T-helper 17 cell (primary cell): Measurements from ENCODE around the gene NUMB. TPM values are rescaled to one million over a fixed set of nuclear protein-coding genes. Genes with fewer than 3 reads are reported as not detected.

Source experiments
- ATAC-seq: fragments of 150-1000 bp; cut with Tn5 transposase; 2 replicates; pipeline ENCODE4 v1.10.0; 2021; ENCODE audit warnings: mild to moderate bottlenecking, moderate library complexity
- DNase-seq, 3 donors: peaks; one replicate each; pipeline versions ENCODE4 v3.0.0 to v3.0.0-alpha.2; 2020 to 2021
- H3K9me3 ChIP-seq: one replicate; pipeline ENCODE4 v1.7.0; 2013; ENCODE audit warnings: low read length, mild to moderate bottlenecking; ENCODE audit not compliant: control insufficient read depth, poor library complexity, severe bottlenecking
- H3K27ac Mint-ChIP-seq: one replicate; pipeline ENCODE4 v1.8.0; 2022; ENCODE audit warnings: mild to moderate bottlenecking, moderate library complexity, mixed read lengths
- H3K27me3 Mint-ChIP-seq: one replicate; pipeline ENCODE4 v1.8.0; 2022; ENCODE audit warnings: mixed read lengths
- H3K36me3 Mint-ChIP-seq: one replicate; pipeline ENCODE4 v1.8.0; 2022; ENCODE audit warnings: low read depth, mixed read lengths
- H3K4me1 Mint-ChIP-seq: one replicate; pipeline ENCODE4 v1.8.0; 2022; ENCODE audit warnings: mild to moderate bottlenecking, mixed read lengths
- H3K4me3 Mint-ChIP-seq: one replicate; pipeline ENCODE4 v1.8.0; 2022; ENCODE audit warnings: mild to moderate bottlenecking, moderate library complexity, mixed read lengths
- total RNA-seq, 4 donors: library from RNA in 2 of 4; stranded (reverse) in 2 of 4; gene quantifications; one replicate each; pipeline ENCODE4 v1.2.3 and lab custom pipeline; 2022 to 2026

NUMB gene
- total RNA-seq, 2 donors from 2014 or later: 38.8 to 45.7 TPM

GRCh38 chr14:73262427-73263183 lies 195.7 kb downstream of the NUMB start:
- ATAC-seq (no peak), DNase-seq (no peak)
- Mint-ChIP-seq H3K36me3 (no peaks in the 10 kb centered on the region), H3K4me3 (no peak overlapping the region), H3K4me1 (no peaks in the 10 kb centered on the region), H3K27me3 (peaks cover 11% of the 10 kb centered on the region), H3K27ac (no peak overlapping the region)
- H3K9me3 ChIP-seq: no peaks in the 10 kb centered on the region

DNA sequence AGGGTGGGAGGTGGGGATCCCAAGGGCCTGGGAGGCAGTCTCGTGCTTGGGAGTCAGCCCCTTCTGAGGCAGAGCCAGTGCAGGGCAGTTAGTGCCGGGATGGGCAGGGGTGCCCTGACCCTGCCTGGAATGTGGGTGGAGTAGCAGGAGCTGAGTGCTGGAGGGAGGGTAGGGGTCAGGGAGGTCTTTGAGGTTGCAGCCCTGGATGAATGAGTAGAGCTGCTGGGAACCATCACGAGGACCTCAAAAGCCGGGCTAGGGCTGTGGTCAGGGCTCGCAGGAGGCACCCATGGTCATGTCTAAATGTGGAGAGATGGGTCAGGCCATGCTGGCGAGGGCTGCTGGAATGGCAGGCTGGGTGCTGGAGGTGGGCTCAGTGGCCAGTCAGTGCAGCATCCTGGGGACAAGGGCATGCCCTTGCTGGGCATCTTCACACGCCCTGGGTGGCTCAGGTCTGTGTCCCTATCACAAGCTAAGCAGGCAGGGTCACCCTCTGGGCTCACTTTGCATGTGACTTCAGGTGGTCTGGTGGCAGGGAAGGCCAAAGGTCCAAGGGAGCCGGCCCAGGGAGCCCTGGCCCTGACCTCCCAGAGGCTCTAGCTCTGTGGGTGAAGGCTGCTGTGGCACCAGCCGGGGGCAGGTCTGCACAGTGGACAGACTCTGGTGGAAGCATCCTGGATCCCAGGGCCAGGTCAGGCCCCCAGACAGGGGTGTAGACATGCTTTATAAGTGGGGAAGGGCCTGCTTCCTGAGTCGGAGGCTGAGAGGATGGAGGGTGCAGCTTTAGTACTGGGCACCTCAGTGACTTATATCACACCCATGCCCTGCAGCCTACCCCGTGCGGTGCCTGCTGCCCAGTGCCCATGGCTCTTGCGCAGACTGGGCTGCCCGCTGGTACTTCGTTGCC lies 196.6 kb downstream of the NUMB start:
- H3K36me3 Mint-ChIP-seq: no peaks in the 10 kb centered on the region
- no peak overlapping the region for H3K27ac Mint-ChIP-seq
- peaks cover 11% of the 10 kb centered on the region for H3K27me3 Mint-ChIP-seq
- DNase-seq (no peak), ATAC-seq (no peak)
- no peaks in the 10 kb centered on the region for H3K4me1 Mint-ChIP-seq
- no peak overlapping the region for H3K4me3 Mint-ChIP-seq
- no peaks in the 10 kb centered on the region for H3K9me3 ChIP-seq

- no peaks in the 10 kb centered on the region for H3K4me1 Mint-ChIP-seq
- no peak overlapping the region for H3K27ac Mint-ChIP-seq
- no peak overlapping the region for H3K4me3 Mint-ChIP-seq
- peaks cover 11% of the 10 kb centered on the region for H3K27me3 Mint-ChIP-seq
- no peaks in the 10 kb centered on the region for H3K9me3 ChIP-seq
- no peaks in the 10 kb centered on the region for H3K36me3 Mint-ChIP-seq
- no peak for DNase-seq
- no peak for ATAC-seq
Observed at GRCh38 chr14:73261075-73261474, 197.3 kb downstream of the NUMB start.

DNA sequence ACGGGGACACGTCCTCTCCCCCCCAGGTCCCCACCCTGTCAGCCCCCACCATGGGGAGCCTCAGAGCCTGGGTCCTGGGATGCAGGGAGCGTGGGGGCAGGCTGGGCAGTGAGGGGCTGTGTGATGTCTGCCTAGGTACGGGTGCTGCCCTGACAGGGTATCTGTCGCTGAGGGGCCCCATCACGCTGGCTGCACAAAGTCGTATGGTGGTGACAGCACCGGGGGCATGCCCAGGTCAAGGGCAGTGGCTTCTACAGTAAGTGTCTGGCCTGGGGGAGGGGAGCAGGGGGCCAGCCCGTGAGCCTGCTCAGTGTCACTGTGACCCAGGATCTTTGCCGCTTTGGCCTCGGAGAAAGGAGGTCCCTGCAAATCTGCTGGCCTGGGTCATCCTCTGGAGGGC lies 197.8 kb downstream of the NUMB start:
- H3K4me3 Mint-ChIP-seq: no peak overlapping the region
- DNase-seq: no peak

DNA sequence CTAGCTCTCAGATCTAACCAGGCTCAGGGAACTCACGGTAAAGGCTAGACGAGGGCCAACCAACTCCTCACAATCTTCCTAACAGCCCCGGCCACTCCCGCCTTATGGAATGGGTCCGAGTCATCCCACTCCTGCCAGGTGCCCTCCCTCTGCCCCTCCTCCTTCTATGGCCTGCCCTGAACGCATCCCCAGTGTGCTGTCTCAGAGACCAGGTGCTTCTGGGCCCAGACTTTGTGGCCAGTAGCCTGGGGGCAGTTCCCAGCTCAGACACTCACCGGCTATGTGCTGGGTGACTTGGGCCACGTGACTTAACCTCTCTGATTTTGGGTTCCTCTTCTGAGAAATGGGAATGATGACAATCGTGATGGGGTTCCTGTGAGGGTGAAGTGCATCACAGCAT lies 198.5 kb downstream of the NUMB start:
- H3K27ac Mint-ChIP-seq: no peak overlapping the region
- no peaks in the 10 kb centered on the region for H3K36me3 Mint-ChIP-seq
- ATAC-seq (no peak), DNase-seq (no peak)
- H3K4me3 Mint-ChIP-seq: no peak overlapping the region
- H3K9me3 ChIP-seq: no peaks in the 10 kb centered on the region
- H3K27me3 Mint-ChIP-seq: peaks cover 11% of the 10 kb centered on the region
- peaks cover 4% of the 10 kb centered on the region for H3K4me1 Mint-ChIP-seq

More for the DNA sequence above, 197.8 kb downstream of the NUMB start:
- Mint-ChIP-seq H3K27me3 (peaks cover 11% of the 10 kb centered on the region), H3K27ac (no peak overlapping the region), H3K4me1 (no peaks in the 10 kb centered on the region), H3K36me3 (no peaks in the 10 kb centered on the region)
- no peaks in the 10 kb centered on the region for H3K9me3 ChIP-seq
- no peak for ATAC-seq

GRCh38 chr14:73258845-73259611 lies 199.3 kb downstream of the NUMB start:
- Mint-ChIP-seq H3K27ac (no peak overlapping the region), H3K36me3 (no peaks in the 10 kb centered on the region), H3K4me3 (no peak overlapping the region), H3K4me1 (peaks cover 4% of the 10 kb centered on the region), H3K27me3 (peaks cover 3% of the 10 kb centered on the region)
- H3K9me3 ChIP-seq: no peaks in the 10 kb centered on the region
- no peak for ATAC-seq
- no peak for DNase-seq

DNA sequence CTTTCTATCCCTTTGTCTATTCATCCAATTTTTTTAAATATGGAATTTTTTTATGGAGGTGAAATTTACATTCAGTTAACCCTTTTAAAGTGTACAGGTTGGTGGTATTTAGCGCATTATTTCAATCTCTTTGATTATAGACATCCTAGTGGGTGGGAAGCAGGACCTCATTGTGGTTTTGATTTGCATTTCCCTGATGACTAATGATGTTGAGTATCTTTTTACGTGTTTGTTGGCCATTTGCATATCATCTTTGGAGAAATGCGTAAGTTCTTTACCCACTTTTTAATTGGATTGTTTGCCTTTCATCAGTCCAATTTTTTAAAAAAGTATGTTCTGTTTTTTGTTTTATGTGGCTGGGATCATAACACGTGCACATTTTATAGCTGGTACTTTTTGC lies 200.3 kb downstream of the NUMB start:
- H3K27ac Mint-ChIP-seq: no peak overlapping the region
- no peaks in the 10 kb centered on the region for H3K36me3 Mint-ChIP-seq
- H3K4me1 Mint-ChIP-seq: peaks cover 4% of the 10 kb centered on the region
- no peaks in the 10 kb centered on the region for H3K9me3 ChIP-seq
- DNase-seq (no peak), ATAC-seq (peak; percentile 44)
- no peaks in the 10 kb centered on the region for H3K27me3 Mint-ChIP-seq
- no peak overlapping the region for H3K4me3 Mint-ChIP-seq

- Mint-ChIP-seq H3K4me1 (peaks cover 4% of the 10 kb centered on the region), H3K27me3 (no peaks in the 10 kb centered on the region), H3K36me3 (no peaks in the 10 kb centered on the region), H3K4me3 (no peak overlapping the region), H3K27ac (no peak overlapping the region)
- ATAC-seq (no peak), DNase-seq (no peak)
- no peaks in the 10 kb centered on the region for H3K9me3 ChIP-seq
Observed at GRCh38 chr14:73255693-73256225, 202.6 kb downstream of the NUMB start.

- no peak for DNase-seq
- no peaks in the 10 kb centered on the region for H3K27me3 Mint-ChIP-seq
- no peaks in the 10 kb centered on the region for H3K36me3 Mint-ChIP-seq
- H3K4me1 Mint-ChIP-seq: peaks cover 4% of the 10 kb centered on the region
- no peak overlapping the region for H3K27ac Mint-ChIP-seq
- ATAC-seq: no peak
- no peak overlapping the region for H3K4me3 Mint-ChIP-seq
- no peaks in the 10 kb centered on the region for H3K9me3 ChIP-seq
Observed at GRCh38 chr14:73255005-73255400, 203.3 kb downstream of the NUMB start.

DNA sequence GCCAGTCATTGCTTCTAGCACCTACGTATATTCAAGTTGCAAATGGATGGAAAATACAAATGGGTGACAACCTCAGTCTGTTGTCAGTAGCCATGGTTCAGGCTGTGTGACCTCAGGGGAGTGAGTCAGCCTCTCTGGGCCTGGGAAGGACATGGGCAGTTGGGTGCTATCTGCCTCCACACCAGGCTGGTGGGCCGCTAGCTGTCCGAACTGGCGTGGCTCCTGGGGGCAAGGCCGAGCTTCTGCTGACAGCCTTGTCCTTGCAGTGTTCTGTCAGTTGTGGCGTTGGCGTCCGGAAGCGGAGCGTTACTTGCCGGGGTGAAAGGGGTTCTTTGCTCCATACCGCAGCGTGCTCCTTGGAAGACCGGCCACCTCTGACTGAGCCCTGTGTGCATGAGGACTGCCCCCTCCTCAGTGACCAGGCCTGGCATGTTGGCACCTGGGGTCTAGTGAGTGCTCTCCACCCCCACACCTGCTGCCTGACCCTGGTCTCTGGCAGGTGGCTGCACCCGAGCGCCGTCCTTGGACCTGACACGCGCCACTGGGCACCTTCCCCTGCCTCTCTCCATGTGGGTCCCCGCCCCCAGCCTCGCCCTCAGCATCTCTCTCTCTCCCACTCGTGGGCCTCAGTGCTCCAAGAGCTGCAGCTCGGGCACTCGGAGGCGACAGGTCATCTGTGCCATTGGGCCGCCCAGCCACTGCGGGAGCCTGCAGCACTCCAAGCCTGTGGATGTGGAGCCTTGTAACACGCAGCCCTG lies 203.9 kb downstream of the NUMB start:
- no peak overlapping the region for H3K27ac Mint-ChIP-seq
- no peaks in the 10 kb centered on the region for H3K27me3 Mint-ChIP-seq
- peaks cover 4% of the 10 kb centered on the region for H3K4me1 Mint-ChIP-seq
- no peak for DNase-seq
- H3K9me3 ChIP-seq: no peaks in the 10 kb centered on the region
- H3K36me3 Mint-ChIP-seq: no peaks in the 10 kb centered on the region
- H3K4me3 Mint-ChIP-seq: no peak overlapping the region
- ATAC-seq: no peak

- Mint-ChIP-seq H3K4me1 (peaks cover 6% of the 10 kb centered on the region), H3K4me3 (no peak overlapping the region), H3K36me3 (no peaks in the 10 kb centered on the region), H3K27ac (no peak overlapping the region), H3K27me3 (no peaks in the 10 kb centered on the region)
- ATAC-seq: no peak
- no peak for DNase-seq
- no peaks in the 10 kb centered on the region for H3K9me3 ChIP-seq
Observed at GRCh38 chr14:73253721-73254120, 204.6 kb downstream of the NUMB start.

GRCh38 chr14:73253323-73253610 lies 205.1 kb downstream of the NUMB start:
- no peak overlapping the region for H3K27ac Mint-ChIP-seq
- H3K4me3 Mint-ChIP-seq: no peak overlapping the region
- DNase-seq: no peak
- H3K27me3 Mint-ChIP-seq: no peaks in the 10 kb centered on the region
- peaks cover 6% of the 10 kb centered on the region for H3K4me1 Mint-ChIP-seq
- H3K9me3 ChIP-seq: no peaks in the 10 kb centered on the region
- no peak for ATAC-seq
- H3K36me3 Mint-ChIP-seq: no peaks in the 10 kb centered on the region
